22Rv1 (cell line): ENCODE measurements around the gene CKB.

Source experiments
- H3K27ac ChIP-seq: fragments of 450-650 bp; 2 replicates; pipeline ENCODE4 v1.5.1; 2017
- ZFX ChIP-seq: fragments of 450-650 bp; IDR thresholded peaks from 2 replicates; pipeline ENCODE4 v1.6.1; 2017; ENCODE audit warnings: antibody characterized with exemption, borderline replicate concordance
- TF ChIP-seq, protein P1 (sequence below): fragments of 450-650 bp; IDR thresholded peaks from 2 replicates; pipeline ENCODE4 v1.5.1; 2017; ENCODE audit warnings: mild to moderate bottlenecking

Gene CKB

DNA sequence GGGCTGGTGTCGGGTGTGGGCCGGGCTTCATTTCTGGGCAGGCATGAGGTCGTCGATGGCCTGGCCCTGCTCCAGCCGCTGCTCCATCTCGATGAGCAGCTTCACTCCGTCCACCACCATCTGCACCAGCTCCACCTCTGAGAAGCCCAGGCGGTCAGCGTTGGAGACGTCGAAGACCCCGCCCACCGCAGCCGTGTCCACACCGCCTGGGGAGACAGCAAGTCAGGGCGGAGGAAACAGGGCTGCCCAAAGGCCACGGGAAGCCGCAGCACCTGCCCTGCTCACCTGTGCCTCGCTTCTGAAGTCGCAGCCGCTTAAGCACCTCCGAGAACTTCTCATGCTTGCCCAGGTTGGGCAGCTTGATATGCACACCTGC lies 2.8 kb downstream of the CKB start:
- TF ChIP-seq ZFX = no peak
- TF ChIP-seq, protein P1, sequence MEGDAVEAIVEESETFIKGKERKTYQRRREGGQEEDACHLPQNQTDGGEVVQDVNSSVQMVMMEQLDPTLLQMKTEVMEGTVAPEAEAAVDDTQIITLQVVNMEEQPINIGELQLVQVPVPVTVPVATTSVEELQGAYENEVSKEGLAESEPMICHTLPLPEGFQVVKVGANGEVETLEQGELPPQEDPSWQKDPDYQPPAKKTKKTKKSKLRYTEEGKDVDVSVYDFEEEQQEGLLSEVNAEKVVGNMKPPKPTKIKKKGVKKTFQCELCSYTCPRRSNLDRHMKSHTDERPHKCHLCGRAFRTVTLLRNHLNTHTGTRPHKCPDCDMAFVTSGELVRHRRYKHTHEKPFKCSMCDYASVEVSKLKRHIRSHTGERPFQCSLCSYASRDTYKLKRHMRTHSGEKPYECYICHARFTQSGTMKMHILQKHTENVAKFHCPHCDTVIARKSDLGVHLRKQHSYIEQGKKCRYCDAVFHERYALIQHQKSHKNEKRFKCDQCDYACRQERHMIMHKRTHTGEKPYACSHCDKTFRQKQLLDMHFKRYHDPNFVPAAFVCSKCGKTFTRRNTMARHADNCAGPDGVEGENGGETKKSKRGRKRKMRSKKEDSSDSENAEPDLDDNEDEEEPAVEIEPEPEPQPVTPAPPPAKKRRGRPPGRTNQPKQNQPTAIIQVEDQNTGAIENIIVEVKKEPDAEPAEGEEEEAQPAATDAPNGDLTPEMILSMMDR = no peak
- peak overlapping the region; percentile 96 for H3K27ac ChIP-seq

DNA sequence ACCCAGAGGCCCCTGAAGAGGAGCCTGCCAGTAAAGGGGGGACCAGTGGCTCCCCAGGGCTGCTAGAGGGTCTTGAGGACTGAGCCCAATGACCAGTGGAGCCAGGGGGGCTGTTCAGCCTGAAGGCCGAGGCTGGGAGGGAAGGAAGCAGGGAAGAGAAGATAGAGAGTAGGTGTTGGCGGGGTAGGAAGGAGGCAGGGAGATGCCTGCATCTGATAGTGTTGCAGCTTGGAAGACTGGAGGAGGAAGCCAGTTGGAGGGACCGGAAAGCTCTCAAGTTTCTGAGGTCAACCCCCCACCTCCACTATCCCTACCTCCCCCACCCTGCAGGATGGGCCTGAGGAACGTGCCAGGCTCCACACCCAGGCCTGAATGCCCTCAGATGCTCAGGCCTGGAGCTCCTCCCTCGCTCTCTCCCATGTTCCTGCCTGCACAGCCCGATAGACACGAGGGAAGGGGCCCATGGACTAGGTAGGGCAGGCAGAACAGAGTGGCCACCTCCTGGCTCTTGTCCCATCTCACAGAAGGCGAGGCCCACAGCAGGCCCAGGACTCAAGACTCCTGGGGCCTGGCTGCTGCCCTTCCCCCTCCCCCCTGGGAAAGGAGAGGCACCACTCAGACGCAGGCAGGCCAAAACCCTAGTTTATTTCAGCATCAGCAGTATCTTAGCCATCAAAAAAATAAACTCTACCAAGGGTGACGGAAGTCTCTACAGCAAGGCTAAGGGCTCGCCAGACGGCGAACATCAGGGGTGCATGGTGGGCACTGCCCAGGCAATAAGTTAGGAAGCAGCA lies 3.4 kb downstream of the CKB start:
- no peak for TF ChIP-seq ZFX
- TF ChIP-seq, protein P1 = no peak

DNA sequence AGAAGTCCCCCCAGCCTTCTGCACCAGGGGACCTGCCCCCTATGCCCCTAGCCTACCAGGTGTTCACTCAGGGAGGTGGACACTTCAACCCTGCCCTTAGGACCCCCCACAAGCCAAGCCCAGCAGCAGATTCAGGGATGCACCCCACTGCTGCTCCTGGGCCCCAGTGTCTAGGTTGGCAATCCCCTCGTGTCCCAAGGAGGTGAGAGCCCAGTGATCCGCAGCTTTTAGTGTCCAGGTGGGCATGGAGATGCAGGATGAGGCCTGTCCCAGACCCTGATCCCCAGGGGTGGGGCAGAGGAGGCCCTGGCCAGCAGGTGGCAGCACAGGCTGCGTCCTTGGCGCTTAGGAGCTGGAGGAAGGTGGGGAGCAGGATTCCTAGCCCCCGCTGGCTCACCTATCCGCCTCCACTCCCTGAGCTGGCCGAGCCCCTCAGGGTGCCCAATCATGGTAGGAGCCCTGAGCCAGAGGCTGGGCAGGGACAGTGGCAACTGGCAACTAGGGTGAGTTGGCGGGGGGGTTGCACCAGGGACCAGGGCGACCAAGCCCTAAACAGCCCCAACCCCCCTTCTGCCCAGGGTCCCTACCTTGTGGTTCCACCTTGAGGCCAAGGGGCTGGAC lies 4.1 kb downstream of the CKB start:
- no peak for TF ChIP-seq ZFX
- TF ChIP-seq, protein P1 = peak; percentile 95
- peak overlapping the region; percentile 96 for H3K27ac ChIP-seq

More for the DNA sequence above, 3.4 kb downstream of the CKB start:
- H3K27ac ChIP-seq = peak overlapping the region; percentile 96

DNA sequence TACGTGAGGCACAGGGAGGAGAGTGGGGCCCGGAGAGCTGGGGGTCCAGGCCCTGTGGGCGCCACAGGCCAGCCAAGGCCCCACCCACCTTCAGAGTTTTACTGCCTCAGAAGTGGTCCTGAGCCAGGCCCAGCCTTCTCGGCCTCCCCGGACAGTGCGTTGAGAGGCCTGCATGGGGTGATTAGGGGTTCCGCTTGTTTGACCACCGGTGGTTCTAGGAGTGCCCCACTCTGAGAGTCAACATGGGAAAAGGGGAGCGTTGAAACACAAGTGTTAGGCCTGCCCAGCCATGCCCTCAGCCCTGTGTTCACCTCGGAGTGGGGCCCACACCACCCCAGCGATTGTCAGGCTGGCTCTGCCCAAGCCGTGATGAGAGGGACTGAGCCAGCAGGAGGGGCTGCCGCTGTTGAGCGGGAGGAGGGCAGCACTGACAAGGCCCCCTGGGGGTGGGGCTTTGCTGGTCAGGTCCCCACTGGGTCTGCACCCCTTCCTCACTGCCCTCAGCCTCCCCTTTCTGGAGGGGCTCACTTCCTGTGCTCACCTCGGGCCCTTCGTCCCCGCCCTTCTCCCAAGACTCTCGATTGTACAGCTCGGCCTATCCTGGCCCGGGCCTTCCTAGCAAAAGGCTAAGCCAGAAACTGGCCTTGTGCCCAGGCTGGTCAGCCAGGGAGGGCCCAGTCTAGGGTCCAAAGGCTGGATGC lies 4.8 kb downstream of the CKB start:
- H3K27ac ChIP-seq = peak overlapping the region; percentile 96; the same call in 1 of the 2 replicates
- TF ChIP-seq ZFX = no peak
- TF ChIP-seq, protein P1 = no peak

DNA sequence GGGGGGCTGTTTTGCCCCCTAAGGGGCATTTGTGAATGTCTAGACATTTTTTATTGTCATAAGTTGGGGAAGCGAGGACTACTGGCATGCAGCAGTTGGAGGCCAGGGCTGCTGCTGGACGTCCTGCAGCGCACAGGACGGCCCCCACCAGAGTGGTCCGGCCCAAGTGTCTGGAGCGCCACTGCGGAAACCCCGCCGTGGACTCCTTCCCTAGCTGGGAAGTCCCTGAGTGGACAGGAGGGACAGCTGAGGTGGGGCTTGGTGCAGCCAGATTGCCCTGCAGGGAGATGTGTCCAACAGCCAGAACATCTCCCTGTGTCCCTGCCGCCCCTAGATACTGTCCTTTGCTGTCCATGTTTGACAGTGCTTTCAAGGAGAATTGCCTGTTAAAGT lies 5.5 kb downstream of the CKB start:
- H3K27ac ChIP-seq = peak overlapping the region; percentile 30
- no peak for TF ChIP-seq ZFX
- TF ChIP-seq, protein P1 = no peak

DNA sequence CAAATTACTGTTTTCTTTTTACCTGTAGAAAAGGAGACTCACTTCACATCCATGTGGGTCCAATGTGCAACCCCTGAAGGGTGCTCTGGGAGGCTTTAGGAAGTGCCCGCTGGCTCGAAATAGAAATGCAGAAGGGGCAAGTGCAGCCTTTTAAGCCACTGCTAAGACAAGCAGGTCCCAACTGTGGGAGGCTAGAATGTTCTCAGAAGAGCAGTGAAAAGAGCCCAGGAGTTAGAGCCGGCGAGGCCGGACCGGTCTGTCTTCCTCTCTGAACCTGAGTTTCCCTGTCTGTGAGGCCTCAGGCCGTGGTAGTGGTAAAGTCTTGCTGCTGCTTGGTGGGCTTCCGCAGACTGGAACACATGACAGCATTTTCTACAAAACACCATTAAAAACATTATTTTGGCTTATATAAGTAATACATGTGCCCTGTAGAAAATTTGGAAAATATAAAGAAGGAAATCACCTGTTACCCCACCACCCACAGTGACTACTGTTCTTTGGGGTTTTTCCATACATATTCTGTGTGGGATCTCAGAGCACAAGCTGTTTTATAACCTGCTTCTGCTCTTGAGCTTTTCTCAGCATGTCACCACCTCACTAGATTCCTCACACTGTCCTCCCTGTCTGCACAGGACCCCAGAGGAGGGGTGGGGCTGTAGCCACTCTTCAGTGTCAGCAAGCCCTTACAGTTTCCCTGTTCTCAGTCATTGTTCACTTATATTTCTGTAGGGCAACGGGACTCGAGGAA lies 6.0 kb downstream of the CKB start:
- peak overlapping the region; percentile 30 for H3K27ac ChIP-seq
- TF ChIP-seq, protein P1 = no peak
